Activated T-cell treated with anti-CD3 and anti-CD28 coated beads, Interleukin-2, amount 50 U/mL, for 4 hours (primary cell): Measurements from ENCODE around the gene KLF13. TPM values are rescaled to one million over a fixed set of nuclear protein-coding genes. Genes with fewer than 3 reads are reported as not detected.

Experiments used
- ATAC-seq, 2 donors: fragments of 200-7000 bp; cut with Tn5 transposase; one replicate each; pipeline ENCODE4 v1.10.0; 2021
- DNase-seq: peaks from one replicate; pipeline ENCODE4 v3.0.0-alpha.2; 2020
- H3K27me3 Mint-ChIP-seq: one replicate; pipeline ENCODE4 v1.8.0; 2021; ENCODE audit warnings: low read depth, mixed read lengths
- H3K36me3 Mint-ChIP-seq: one replicate; pipeline ENCODE4 v1.8.0; 2022; ENCODE audit warnings: mixed read lengths; ENCODE audit not compliant: insufficient read depth
- H3K4me1 Mint-ChIP-seq: one replicate; pipeline ENCODE4 v1.8.0; 2021; ENCODE audit warnings: low read depth, mixed read lengths
- H3K4me3 Mint-ChIP-seq: one replicate; pipeline ENCODE4 v1.8.0; 2021; ENCODE audit warnings: mild to moderate bottlenecking, moderate library complexity, mixed read lengths
- H3K9me3 Mint-ChIP-seq: one replicate; pipeline ENCODE4 v1.8.0; 2021; ENCODE audit warnings: mixed read lengths
- total RNA-seq, 3 donors: library from RNA; stranded (reverse); gene quantifications; one replicate each; pipeline ENCODE4 v1.2.1, GENCODE V29; 2021

Gene KLF13
- 10 to 100 TPM; 75.0 to 82.8 (median 81.8) TPM for total RNA-seq

DNA sequence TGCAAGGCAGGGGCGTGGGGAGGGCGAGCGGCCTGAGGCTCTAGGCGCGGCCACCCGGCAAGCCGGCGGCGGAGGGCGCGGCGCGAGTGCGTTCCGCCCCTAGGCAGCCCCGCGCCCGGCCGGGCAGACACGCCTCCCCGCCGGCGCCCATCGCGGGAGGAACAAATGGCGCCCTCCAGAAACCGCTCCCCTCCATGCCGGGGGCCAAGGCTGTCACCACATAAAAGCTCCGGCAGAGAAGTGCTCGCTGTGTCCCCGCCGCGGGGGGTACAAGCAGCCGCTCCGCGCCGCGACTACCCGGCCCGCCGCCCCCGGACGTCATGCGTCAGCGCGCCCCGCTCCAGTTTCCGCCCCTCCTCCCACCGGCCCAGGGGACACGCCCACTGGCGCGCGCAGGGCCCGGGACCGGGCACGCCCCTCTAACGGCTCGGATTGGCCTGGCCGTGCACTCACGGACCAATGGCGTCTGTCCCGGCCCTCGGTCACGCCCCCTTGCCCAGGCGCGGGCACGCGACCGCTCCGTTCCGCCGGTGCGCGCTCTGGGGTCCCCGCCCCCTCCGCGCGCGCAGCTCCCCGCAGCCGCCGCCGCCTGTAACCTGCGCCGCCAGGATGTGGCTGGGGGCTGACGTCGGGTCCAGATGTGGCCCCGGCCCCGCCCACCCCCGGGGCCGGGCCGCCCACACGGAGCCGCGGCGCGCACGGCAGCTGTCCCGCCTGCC is at the start of gene KLF13:
TSS of gene KLF13 (plus strand) at position 680 of the 719 bp plus-strand sequence. CDS start 378 bp downstream, outside the sequence.
- Mint-ChIP-seq H3K36me3 (peaks cover 3% of the 10 kb centered on the region), H3K9me3 (no peaks in the 10 kb centered on the region), H3K4me3 (peak within 1 kb of the TSS; percentile 89), H3K27me3 (no peaks in the 10 kb centered on the region), H3K4me1 (peaks cover 44% of the 10 kb centered on the region)
- DNase-seq (peak; percentile 100), ATAC-seq (peak; percentile 77 to 80)

GRCh38 chr15:31277335-31278060 is 49.1 kb upstream of the KLF13 start:
- H3K9me3 Mint-ChIP-seq: no peaks in the 10 kb centered on the region
- DNase-seq (peak; percentile 1), ATAC-seq (no peak)
- H3K36me3 Mint-ChIP-seq: no peaks in the 10 kb centered on the region
- H3K4me3 Mint-ChIP-seq: no peak overlapping the region
- H3K4me1 Mint-ChIP-seq: peaks cover 13% of the 10 kb centered on the region
- no peaks in the 10 kb centered on the region for H3K27me3 Mint-ChIP-seq

GRCh38 chr15:31278061-31278445 is 48.6 kb upstream of the KLF13 start:
- no peak for ATAC-seq
- Mint-ChIP-seq H3K9me3 (no peaks in the 10 kb centered on the region), H3K27me3 (no peaks in the 10 kb centered on the region), H3K36me3 (no peaks in the 10 kb centered on the region), H3K4me3 (no peak overlapping the region), H3K4me1 (peaks cover 13% of the 10 kb centered on the region)
- DNase-seq: peak; percentile 1

DNA sequence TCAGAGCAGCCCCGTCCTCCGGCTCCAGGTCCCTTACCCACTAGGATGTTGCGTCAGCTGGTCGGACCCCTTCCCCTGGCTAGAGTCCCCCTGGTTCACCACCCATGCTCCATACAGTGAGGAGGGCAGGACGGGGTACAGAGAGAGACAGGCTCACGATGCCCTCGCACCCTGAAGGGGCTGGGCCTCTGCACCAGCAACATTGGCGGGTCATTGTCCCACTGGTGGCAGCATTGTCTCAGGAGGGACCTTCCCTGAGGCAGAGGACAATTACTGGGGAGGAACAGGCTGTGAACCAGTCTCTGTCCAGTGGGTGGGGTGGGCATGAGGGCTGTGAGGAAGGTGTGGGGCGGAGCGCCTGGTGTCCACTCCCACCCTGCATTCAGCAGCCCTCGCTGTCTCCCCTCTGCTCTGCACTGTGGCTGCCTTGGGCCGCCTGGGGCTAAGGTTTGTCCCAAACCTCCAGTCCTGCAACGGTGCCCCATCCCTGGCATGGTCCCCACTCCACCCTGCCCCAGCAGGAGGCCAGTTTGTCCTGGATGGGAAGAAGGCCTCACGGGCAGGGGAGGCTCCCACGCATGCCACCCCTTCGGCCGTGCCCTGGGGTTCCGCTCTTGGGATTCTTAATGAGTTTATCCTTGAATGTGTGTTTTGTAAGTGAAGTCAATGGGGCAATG is 48.0 kb upstream of the KLF13 start:
- Mint-ChIP-seq H3K4me1 (peaks cover 13% of the 10 kb centered on the region), H3K9me3 (no peaks in the 10 kb centered on the region), H3K36me3 (no peaks in the 10 kb centered on the region), H3K4me3 (no peak overlapping the region), H3K27me3 (no peaks in the 10 kb centered on the region)
- DNase-seq: peak; percentile 3
- no peak for ATAC-seq

GRCh38 chr15:31279221-31280045 is 47.2 kb upstream of the KLF13 start:
- Mint-ChIP-seq H3K4me3 (no peak overlapping the region), H3K27me3 (no peaks in the 10 kb centered on the region), H3K4me1 (peaks cover 10% of the 10 kb centered on the region), H3K36me3 (no peaks in the 10 kb centered on the region), H3K9me3 (no peaks in the 10 kb centered on the region)
- DNase-seq: peak; percentile 1
- no peak for ATAC-seq

- ATAC-seq (no peak), DNase-seq (peak; percentile 1)
- no peaks in the 10 kb centered on the region for H3K9me3 Mint-ChIP-seq
- no peaks in the 10 kb centered on the region for H3K36me3 Mint-ChIP-seq
- H3K4me1 Mint-ChIP-seq: peaks cover 3% of the 10 kb centered on the region
- H3K4me3 Mint-ChIP-seq: no peak overlapping the region
- H3K27me3 Mint-ChIP-seq: no peaks in the 10 kb centered on the region
Measured at GRCh38 chr15:31280046-31280830, 46.4 kb upstream of the KLF13 start.

DNA sequence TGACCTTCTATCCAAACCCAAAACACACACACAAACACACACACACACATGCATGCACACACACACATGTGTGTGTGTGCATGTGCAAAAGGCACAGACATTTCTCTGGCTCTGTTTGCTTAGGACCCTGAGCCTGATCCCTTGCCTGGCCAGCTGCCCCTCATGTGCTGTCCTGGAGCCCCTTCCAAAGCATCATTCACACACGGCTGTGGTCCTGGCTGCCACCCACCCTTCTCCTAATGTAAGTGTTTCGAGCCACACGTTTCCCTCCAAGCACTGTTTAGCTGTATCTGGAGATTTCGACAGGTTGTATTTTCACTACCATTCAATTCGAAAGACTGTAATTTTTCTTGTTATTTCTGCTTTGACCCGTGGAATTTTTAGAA is 45.8 kb upstream of the KLF13 start:
- H3K4me1 Mint-ChIP-seq: peaks cover 3% of the 10 kb centered on the region
- no peaks in the 10 kb centered on the region for H3K27me3 Mint-ChIP-seq
- H3K9me3 Mint-ChIP-seq: no peaks in the 10 kb centered on the region
- ATAC-seq (no peak), DNase-seq (no peak)
- H3K36me3 Mint-ChIP-seq: no peaks in the 10 kb centered on the region
- H3K4me3 Mint-ChIP-seq: no peak overlapping the region

GRCh38 chr15:31283043-31283442 is 43.6 kb upstream of the KLF13 start:
- Mint-ChIP-seq H3K4me1 (no peaks in the 10 kb centered on the region), H3K27me3 (no peaks in the 10 kb centered on the region), H3K36me3 (no peaks in the 10 kb centered on the region), H3K9me3 (peaks cover 10% of the 10 kb centered on the region), H3K4me3 (no peak overlapping the region)
- ATAC-seq: no peak
- no peak for DNase-seq

DNA sequence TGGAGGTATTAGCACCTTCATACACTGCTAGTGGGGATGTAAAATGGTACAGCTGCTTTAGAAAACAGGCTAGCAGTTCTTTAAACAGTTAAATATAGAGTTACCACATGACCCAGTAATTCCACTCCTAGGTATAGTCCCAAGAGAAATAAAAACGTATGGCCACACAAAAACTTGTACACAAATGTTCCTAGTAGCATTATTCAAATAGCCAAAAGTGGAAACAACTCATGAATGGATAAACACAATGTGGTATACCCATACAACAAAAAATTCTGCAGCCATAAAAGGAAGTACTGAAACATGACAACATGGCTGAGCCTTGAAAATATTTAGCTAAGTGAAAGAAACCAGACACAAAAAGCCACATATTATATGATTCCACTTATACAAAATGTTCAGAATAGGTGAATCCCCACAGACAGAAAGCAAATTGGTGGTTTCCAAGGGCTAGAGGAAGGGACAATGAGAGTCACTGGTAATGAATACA is 40.8 kb upstream of the KLF13 start:
- H3K4me1 Mint-ChIP-seq: no peaks in the 10 kb centered on the region
- H3K4me3 Mint-ChIP-seq: no peak overlapping the region
- no peaks in the 10 kb centered on the region for H3K27me3 Mint-ChIP-seq
- H3K9me3 Mint-ChIP-seq: peaks cover 12% of the 10 kb centered on the region
- no peaks in the 10 kb centered on the region for H3K36me3 Mint-ChIP-seq
- ATAC-seq: no peak
- no peak for DNase-seq

DNA sequence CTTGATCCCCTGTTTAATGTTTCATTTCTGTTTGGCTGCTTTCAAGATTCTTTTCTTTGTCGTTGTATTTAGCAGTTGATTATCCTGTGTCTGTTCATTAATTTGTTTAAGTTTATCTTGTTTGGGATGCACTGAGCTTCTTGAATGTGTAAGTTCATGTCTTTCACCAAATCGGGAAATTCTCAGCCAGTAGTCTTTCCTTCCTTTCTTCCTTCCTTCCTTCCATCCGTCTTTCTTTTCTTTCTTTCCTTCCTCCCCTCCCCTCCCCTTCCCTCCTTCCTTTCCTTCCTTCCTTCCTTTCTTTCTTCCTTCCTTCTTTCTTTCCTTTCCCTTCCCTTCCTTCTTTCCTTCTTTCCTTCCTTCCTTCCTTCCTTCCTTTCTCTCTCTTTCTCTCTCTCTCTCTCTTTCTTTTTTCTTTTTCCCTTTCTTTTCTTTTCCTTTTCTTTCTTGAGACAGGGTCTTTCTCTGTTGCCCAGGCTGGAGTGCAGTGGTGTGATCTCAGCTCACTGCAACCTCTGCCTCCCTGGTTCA is 35.5 kb upstream of the KLF13 start:
- no peaks in the 10 kb centered on the region for H3K4me1 Mint-ChIP-seq
- no peak overlapping the region for H3K4me3 Mint-ChIP-seq
- peaks cover 2% of the 10 kb centered on the region for H3K27me3 Mint-ChIP-seq
- ATAC-seq: no peak
- peaks cover 12% of the 10 kb centered on the region for H3K9me3 Mint-ChIP-seq
- DNase-seq: no peak
- no peaks in the 10 kb centered on the region for H3K36me3 Mint-ChIP-seq

GRCh38 chr15:31292391-31293015 is 34.1 kb upstream of the KLF13 start:
- H3K27me3 Mint-ChIP-seq: peaks cover 5% of the 10 kb centered on the region
- H3K4me1 Mint-ChIP-seq: no peaks in the 10 kb centered on the region
- peaks cover 7% of the 10 kb centered on the region for H3K9me3 Mint-ChIP-seq
- DNase-seq: no peak
- no peak for ATAC-seq
- no peak overlapping the region for H3K4me3 Mint-ChIP-seq
- no peaks in the 10 kb centered on the region for H3K36me3 Mint-ChIP-seq

- Mint-ChIP-seq H3K27me3 (peaks cover 5% of the 10 kb centered on the region), H3K4me3 (no peak overlapping the region), H3K9me3 (no peaks in the 10 kb centered on the region), H3K36me3 (no peaks in the 10 kb centered on the region), H3K4me1 (no peaks in the 10 kb centered on the region)
- no peak for ATAC-seq
- no peak for DNase-seq
Measured at GRCh38 chr15:31293655-31294054, 33.0 kb upstream of the KLF13 start.

- no peak overlapping the region for H3K4me3 Mint-ChIP-seq
- H3K27me3 Mint-ChIP-seq: peaks cover 5% of the 10 kb centered on the region
- H3K9me3 Mint-ChIP-seq: no peaks in the 10 kb centered on the region
- no peaks in the 10 kb centered on the region for H3K4me1 Mint-ChIP-seq
- no peak for ATAC-seq
- no peak for DNase-seq
- H3K36me3 Mint-ChIP-seq: no peaks in the 10 kb centered on the region
Measured at GRCh38 chr15:31294067-31294466, 32.6 kb upstream of the KLF13 start.
